GM18498 (cell line): ENCODE results near the gene TXNRD3.

Source experiments
- ATAC-seq: cut with Tn5 transposase; IDR thresholded peaks from one replicate; pipeline ENCODE4 v1.9.1; 2021; ENCODE audit warnings: mild to moderate bottlenecking, moderate library complexity; ENCODE audit not compliant: unreplicated experiment

Gene TXNRD3

GRCh38 chr3:126654571-126655383 lies at the start of gene TXNRD3:
Gene TXNRD3 (minus strand): TSS chr3:126655124.
- ATAC-seq: no peak

GRCh38 chr3:126703512-126704493 lies 48.9 kb upstream of the TXNRD3 start, which contains the start of gene CHCHD6:
Gene CHCHD6 (plus strand): TSS chr3:126704240. CDS start chr3:126704313, 73 bp downstream.
- ATAC-seq: peak; percentile 99

- no peak for ATAC-seq
Observed at GRCh38 chr3:126699011-126699410, 44.1 kb upstream of the TXNRD3 start.

GRCh38 chr3:126696701-126697267 lies 41.9 kb upstream of the TXNRD3 start:
- no peak for ATAC-seq

- no peak for ATAC-seq
Observed at GRCh38 chr3:126693921-126694320, 39.0 kb upstream of the TXNRD3 start.

- no peak for ATAC-seq
Observed at GRCh38 chr3:126692858-126693257, 37.9 kb upstream of the TXNRD3 start.

GRCh38 chr3:126691765-126692164 lies 36.8 kb upstream of the TXNRD3 start:
- ATAC-seq: no peak

GRCh38 chr3:126685493-126685892 lies 30.6 kb upstream of the TXNRD3 start:
- no peak for ATAC-seq

GRCh38 chr3:126685021-126685420 lies 30.1 kb upstream of the TXNRD3 start:
- ATAC-seq: no peak

GRCh38 chr3:126684218-126684751 lies 29.4 kb upstream of the TXNRD3 start:
- ATAC-seq: no peak

- no peak for ATAC-seq
Observed at GRCh38 chr3:126683069-126683468, 28.1 kb upstream of the TXNRD3 start.

GRCh38 chr3:126682009-126682408 lies 27.1 kb upstream of the TXNRD3 start:
- no peak for ATAC-seq

GRCh38 chr3:126680667-126681055 lies 25.7 kb upstream of the TXNRD3 start:
- no peak for ATAC-seq

GRCh38 chr3:126679831-126680666 lies 25.1 kb upstream of the TXNRD3 start:
- no peak for ATAC-seq

GRCh38 chr3:126679318-126679751 lies 24.4 kb upstream of the TXNRD3 start:
- no peak for ATAC-seq

- no peak for ATAC-seq
Observed at GRCh38 chr3:126678693-126679317, 23.9 kb upstream of the TXNRD3 start.

GRCh38 chr3:126677862-126678503 lies 23.1 kb upstream of the TXNRD3 start:
- ATAC-seq: no peak

GRCh38 chr3:126676919-126677705 lies 22.2 kb upstream of the TXNRD3 start:
- ATAC-seq: no peak
